HepG2 (cell line): ENCODE results near the gene BIRC5. TPM values are rescaled to one million over a fixed set of nuclear protein-coding genes. Genes with fewer than 3 reads are reported as not detected.

Experiments
- GTF2F1 ChIP-seq: fragments of 150-350 bp; IDR thresholded peaks from 2 replicates; pipeline ENCODE4 v1.6.1; 2014; ENCODE audit warnings: low read length
- IKZF1 ChIP-seq: fragments of 450-650 bp; IDR thresholded peaks from 2 replicates; pipeline ENCODE4 v1.7.1; 2016
- ZNF296 ChIP-seq: sonication (generic); formaldehyde crosslinking; conservative IDR thresholded peaks from 2 replicates; pipeline ENCODE4 v1.5.0; 2020; ENCODE audit warnings: mild to moderate bottlenecking, missing genetic modification reagents
- ZNF30 ChIP-seq: sonication (generic); formaldehyde crosslinking; IDR thresholded peaks from 2 replicates; pipeline ENCODE4 v1.5.0; 2020; ENCODE audit warnings: mild to moderate bottlenecking, missing genetic modification reagents
- ZNF484 ChIP-seq: sonication (generic); formaldehyde crosslinking; IDR thresholded peaks from 2 replicates; pipeline ENCODE4 v1.5.1; 2020; ENCODE audit warnings: mild to moderate bottlenecking, low read depth, missing genetic modification reagents, borderline replicate concordance
- polyA plus RNA-seq, 8 experiments: library from polyadenylated mRNA; depleted of rRNA in 3 of 8; stranded (reverse) in 7 of 8; unstranded in 1 of 8; fragments of >200 nt; fragmentation: Illumina TruSeq in 4 of 8; extraction: Trizol in 4 of 8; gene quantifications; 2 replicates each; pipeline versions ENCODE4 v1.2.1 to v1.2.3, GENCODE V29; 2011 to 2016; ENCODE audit warnings: low read depth in 4 of 8, missing spikeins in 1 of 8, mixed read lengths in 1 of 8; ENCODE audit not compliant: insufficient read depth in 1 of 8
- total RNA-seq, 5 experiments: library from RNA; depleted of rRNA; stranded (reverse); fragments of >200 nt; fragmentation: Illumina TruSeq; extraction: Trizol; gene quantifications; 2 replicates each; pipeline ENCODE4 v1.2.3, GENCODE V29; 2016; ENCODE audit warnings: low read depth in 1 of 5
- TF ChIP-seq, protein P1 (sequence below): sonication (generic); formaldehyde crosslinking; IDR thresholded peaks from 2 replicates; pipeline ENCODE4 v1.8.1; 2023; ENCODE audit warnings: mild to moderate bottlenecking, missing genetic modification reagents
- TF ChIP-seq, protein P2 (sequence below): sonication (generic); formaldehyde crosslinking; IDR thresholded peaks from 2 replicates; pipeline ENCODE4 v1.4.0; 2020; ENCODE audit warnings: mild to moderate bottlenecking, missing genetic modification reagents
- TF ChIP-seq, protein P3 (sequence below): IDR thresholded peaks from 2 replicates; pipeline ENCODE4 v1.6.1; 2016; ENCODE audit warnings: low read depth, borderline replicate concordance
- TF ChIP-seq, protein P4 (sequence below): fragments of 450-650 bp; IDR thresholded peaks from 2 replicates; pipeline ENCODE4 v1.6.1; 2017; ENCODE audit warnings: mild to moderate bottlenecking
- TF ChIP-seq, protein P5 (sequence below): sonication (generic); formaldehyde crosslinking; IDR thresholded peaks from 2 replicates; pipeline ENCODE4 v1.8.0; 2022; ENCODE audit warnings: missing genetic modification reagents, mild to moderate bottlenecking, inconsistent platforms, borderline replicate concordance
- TF ChIP-seq, protein P6 (sequence below): sonication (generic); formaldehyde crosslinking; IDR thresholded peaks from 2 replicates; pipeline ENCODE4 v1.4.0; 2020; ENCODE audit warnings: missing genetic modification reagents
- TF ChIP-seq, protein P7 (sequence below): sonication (generic); formaldehyde crosslinking; IDR thresholded peaks from 2 replicates; pipeline ENCODE4 v1.5.0; 2020; ENCODE audit warnings: missing genetic modification reagents
- TF ChIP-seq, protein P8 (sequence below): sonication (generic); formaldehyde crosslinking; IDR thresholded peaks from 2 replicates; pipeline ENCODE4 v1.4.0; 2020; ENCODE audit warnings: missing genetic modification reagents; ENCODE audit errors: not compliant biosample characterization
- TF ChIP-seq, protein P9 (sequence below): sonication (generic); formaldehyde crosslinking; IDR thresholded peaks from 2 replicates; pipeline ENCODE4 v1.8.0; 2022; ENCODE audit warnings: missing genetic modification reagents, low read depth, mild to moderate bottlenecking, borderline replicate concordance

The BIRC5 gene
- total and polyA plus RNA-seq, 2 of the 13 experiments (the other 11 are each of a cell fraction or from before 2014, with no cell fraction given) = 30.3 to 135 TPM

DNA sequence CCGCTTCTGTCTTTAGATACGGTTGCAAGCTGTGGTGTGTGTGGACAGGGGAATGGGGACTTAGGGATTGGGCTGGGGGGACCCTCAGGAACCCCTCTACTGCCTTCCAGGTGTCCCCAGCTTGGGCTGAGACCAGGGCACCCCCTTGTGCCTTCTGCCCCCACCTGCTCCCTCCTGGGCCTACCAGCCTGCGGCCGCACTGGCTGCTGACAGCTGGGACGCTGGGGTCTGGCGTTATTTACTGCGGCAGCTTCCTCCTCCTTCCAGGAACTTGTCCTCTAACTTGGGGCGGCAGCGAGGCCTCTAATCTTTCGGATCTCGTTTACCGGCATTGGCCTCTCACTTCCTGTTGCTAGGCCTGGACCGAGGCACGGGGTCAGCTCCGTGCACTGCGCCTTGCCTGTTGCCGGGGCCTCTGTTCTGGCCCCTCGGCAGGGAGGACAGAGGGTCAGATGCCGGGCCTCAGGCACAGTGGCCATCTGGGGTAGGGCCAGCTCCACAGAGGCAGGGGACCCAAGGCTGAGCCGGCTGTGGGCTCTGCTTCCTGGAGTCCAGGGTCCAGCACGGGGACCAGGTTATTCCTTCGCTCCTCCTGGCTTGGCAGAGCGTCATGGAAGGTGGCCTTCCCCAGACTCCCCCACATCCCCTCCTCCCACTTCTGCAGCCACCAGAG, 49.1 kb downstream of the BIRC5 start (continued):
- TF ChIP-seq, protein P1, sequence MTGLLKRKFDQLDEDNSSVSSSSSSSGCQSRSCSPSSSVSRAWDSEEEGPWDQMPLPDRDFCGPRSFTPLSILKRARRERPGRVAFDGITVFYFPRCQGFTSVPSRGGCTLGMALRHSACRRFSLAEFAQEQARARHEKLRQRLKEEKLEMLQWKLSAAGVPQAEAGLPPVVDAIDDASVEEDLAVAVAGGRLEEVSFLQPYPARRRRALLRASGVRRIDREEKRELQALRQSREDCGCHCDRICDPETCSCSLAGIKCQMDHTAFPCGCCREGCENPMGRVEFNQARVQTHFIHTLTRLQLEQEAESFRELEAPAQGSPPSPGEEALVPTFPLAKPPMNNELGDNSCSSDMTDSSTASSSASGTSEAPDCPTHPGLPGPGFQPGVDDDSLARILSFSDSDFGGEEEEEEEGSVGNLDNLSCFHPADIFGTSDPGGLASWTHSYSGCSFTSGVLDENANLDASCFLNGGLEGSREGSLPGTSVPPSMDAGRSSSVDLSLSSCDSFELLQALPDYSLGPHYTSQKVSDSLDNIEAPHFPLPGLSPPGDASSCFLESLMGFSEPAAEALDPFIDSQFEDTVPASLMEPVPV (CRISPR knock-in tag) = peak; percentile 88; the same call in 1 of the 2 replicates
- TF ChIP-seq, protein P2, sequence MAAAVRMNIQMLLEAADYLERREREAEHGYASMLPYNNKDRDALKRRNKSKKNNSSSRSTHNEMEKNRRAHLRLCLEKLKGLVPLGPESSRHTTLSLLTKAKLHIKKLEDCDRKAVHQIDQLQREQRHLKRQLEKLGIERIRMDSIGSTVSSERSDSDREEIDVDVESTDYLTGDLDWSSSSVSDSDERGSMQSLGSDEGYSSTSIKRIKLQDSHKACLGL (CRISPR knock-in tag) = 0 out of 2 replicates have a peak, but pooled peaks have one; percentile 67
- no peak for TF ChIP-seq IKZF1
- TF ChIP-seq, protein P3, sequence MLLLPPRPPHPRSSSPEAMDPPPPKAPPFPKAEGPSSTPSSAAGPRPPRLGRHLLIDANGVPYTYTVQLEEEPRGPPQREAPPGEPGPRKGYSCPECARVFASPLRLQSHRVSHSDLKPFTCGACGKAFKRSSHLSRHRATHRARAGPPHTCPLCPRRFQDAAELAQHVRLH (CRISPR knock-in tag) = peak; percentile 51
- TF ChIP-seq, protein P4, sequence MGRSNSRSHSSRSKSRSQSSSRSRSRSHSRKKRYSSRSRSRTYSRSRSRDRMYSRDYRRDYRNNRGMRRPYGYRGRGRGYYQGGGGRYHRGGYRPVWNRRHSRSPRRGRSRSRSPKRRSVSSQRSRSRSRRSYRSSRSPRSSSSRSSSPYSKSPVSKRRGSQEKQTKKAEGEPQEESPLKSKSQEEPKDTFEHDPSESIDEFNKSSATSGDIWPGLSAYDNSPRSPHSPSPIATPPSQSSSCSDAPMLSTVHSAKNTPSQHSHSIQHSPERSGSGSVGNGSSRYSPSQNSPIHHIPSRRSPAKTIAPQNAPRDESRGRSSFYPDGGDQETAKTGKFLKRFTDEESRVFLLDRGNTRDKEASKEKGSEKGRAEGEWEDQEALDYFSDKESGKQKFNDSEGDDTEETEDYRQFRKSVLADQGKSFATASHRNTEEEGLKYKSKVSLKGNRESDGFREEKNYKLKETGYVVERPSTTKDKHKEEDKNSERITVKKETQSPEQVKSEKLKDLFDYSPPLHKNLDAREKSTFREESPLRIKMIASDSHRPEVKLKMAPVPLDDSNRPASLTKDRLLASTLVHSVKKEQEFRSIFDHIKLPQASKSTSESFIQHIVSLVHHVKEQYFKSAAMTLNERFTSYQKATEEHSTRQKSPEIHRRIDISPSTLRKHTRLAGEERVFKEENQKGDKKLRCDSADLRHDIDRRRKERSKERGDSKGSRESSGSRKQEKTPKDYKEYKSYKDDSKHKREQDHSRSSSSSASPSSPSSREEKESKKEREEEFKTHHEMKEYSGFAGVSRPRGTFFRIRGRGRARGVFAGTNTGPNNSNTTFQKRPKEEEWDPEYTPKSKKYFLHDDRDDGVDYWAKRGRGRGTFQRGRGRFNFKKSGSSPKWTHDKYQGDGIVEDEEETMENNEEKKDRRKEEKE = no peak
- TF ChIP-seq, protein P5, sequence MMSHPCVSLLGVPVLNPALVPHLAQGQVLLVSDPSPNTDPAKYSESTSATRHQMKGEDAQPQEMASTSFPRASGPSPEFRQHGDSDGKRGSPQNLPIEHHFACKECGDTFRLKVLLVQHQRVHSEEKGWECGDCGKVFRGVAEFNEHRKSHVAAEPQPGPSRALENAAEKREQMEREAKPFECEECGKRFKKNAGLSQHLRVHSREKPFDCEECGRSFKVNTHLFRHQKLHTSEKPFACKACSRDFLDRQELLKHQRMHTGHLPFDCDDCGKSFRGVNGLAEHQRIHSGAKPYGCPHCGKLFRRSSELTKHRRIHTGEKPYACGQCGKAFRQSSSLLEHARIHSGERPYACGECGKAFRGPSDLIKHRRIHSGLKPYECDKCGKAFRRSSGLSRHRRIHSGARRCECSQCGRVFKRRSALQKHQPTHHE (CRISPR knock-in tag) = no peak
- TF ChIP-seq, protein P6, sequence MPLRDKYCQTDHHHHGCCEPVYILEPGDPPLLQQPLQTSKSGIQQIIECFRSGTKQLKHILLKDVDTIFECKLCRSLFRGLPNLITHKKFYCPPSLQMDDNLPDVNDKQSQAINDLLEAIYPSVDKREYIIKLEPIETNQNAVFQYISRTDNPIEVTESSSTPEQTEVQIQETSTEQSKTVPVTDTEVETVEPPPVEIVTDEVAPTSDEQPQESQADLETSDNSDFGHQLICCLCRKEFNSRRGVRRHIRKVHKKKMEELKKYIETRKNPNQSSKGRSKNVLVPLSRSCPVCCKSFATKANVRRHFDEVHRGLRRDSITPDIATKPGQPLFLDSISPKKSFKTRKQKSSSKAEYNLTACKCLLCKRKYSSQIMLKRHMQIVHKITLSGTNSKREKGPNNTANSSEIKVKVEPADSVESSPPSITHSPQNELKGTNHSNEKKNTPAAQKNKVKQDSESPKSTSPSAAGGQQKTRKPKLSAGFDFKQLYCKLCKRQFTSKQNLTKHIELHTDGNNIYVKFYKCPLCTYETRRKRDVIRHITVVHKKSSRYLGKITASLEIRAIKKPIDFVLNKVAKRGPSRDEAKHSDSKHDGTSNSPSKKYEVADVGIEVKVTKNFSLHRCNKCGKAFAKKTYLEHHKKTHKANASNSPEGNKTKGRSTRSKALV (CRISPR knock-in tag) = peak; percentile 79; the same call in 1 of the 2 replicates
- TF ChIP-seq, protein P7, sequence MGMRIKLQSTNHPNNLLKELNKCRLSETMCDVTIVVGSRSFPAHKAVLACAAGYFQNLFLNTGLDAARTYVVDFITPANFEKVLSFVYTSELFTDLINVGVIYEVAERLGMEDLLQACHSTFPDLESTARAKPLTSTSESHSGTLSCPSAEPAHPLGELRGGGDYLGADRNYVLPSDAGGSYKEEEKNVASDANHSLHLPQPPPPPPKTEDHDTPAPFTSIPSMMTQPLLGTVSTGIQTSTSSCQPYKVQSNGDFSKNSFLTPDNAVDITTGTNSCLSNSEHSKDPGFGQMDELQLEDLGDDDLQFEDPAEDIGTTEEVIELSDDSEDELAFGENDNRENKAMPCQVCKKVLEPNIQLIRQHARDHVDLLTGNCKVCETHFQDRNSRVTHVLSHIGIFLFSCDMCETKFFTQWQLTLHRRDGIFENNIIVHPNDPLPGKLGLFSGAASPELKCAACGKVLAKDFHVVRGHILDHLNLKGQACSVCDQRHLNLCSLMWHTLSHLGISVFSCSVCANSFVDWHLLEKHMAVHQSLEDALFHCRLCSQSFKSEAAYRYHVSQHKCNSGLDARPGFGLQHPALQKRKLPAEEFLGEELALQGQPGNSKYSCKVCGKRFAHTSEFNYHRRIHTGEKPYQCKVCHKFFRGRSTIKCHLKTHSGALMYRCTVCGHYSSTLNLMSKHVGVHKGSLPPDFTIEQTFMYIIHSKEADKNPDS (CRISPR knock-in tag) = no peak
- TF ChIP-seq, protein P8, sequence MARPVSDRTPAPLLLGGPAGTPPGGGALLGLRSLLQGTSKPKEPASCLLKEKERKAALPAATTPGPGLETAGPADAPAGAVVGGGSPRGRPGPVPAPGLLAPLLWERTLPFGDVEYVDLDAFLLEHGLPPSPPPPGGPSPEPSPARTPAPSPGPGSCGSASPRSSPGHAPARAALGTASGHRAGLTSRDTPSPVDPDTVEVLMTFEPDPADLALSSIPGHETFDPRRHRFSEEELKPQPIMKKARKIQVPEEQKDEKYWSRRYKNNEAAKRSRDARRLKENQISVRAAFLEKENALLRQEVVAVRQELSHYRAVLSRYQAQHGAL (CRISPR knock-in tag) = no peak
- peak; percentile 88 for TF ChIP-seq ZNF296
- no peak for TF ChIP-seq GTF2F1
- TF ChIP-seq ZNF30 (CRISPR knock-in tag) = no peak
- TF ChIP-seq, protein P9, sequence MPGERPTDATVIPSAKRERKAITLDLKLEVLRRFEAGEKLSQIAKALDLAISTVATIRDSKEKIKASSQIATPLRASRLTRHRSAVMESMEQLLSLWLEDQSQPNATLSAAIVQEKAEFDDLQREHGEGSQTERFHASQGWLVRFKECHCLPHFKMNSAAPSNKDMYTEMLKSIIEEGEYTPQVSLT = no peak
- TF ChIP-seq ZNF484 (CRISPR knock-in tag) = no peak
